OCI-LY1 (cell line): ENCODE data around the gene TOM1L2.

Experiments
- H2AFZ ChIP-seq: fragments of 200-600 bp; sonication (generic), shearing (Covaris generic); 2 replicates; pipeline ENCODE4 v1.6.0; 2014; ENCODE audit warnings: antibody characterized with exemption, mild to moderate bottlenecking, low read length
- H3F3A ChIP-seq: fragments of 200-600 bp; sonication (generic), shearing (Covaris generic); 2 replicates; pipeline ENCODE4 v1.6.0; 2014; ENCODE audit warnings: mild to moderate bottlenecking, antibody characterized with exemption, low read length, moderate library complexity; ENCODE audit not compliant: insufficient read depth
- H3K27ac ChIP-seq: fragments of 200-600 bp; sonication (generic); 2 replicates; pipeline ENCODE4 v1.5.1; 2014; ENCODE audit warnings: low read length, mixed run types, mild to moderate bottlenecking, low read depth; ENCODE audit not compliant: poor library complexity, severe bottlenecking
- H3K27me3 ChIP-seq: fragments of 200-600 bp; sonication (generic); 2 replicates; pipeline ENCODE4 v1.6.0; 2014; ENCODE audit warnings: antibody characterized with exemption, mild to moderate bottlenecking, low read length, moderate library complexity; ENCODE audit not compliant: insufficient read depth
- H3K36me3 ChIP-seq: fragments of 200-600 bp; sonication (generic); 2 replicates; pipeline ENCODE4 v1.6.1; 2014; ENCODE audit warnings: mild to moderate bottlenecking, antibody characterized with exemption, low read length, moderate library complexity, mixed read lengths; ENCODE audit not compliant: insufficient read depth
- H3K4me1 ChIP-seq: fragments of 200-600 bp; sonication (generic); 2 replicates; pipeline ENCODE4 v1.5.1; 2014; ENCODE audit warnings: mild to moderate bottlenecking, low read length, moderate library complexity; ENCODE audit not compliant: insufficient read depth, severe bottlenecking
- H3K4me2 ChIP-seq: fragments of 200-600 bp; sonication (generic), shearing (Covaris generic); 2 replicates; pipeline ENCODE4 v1.6.1; 2014; ENCODE audit warnings: low read length
- H3K4me3 ChIP-seq: fragments of 200-600 bp; sonication (generic); 2 replicates; pipeline ENCODE4 v1.5.1; 2014; ENCODE audit warnings: low read length, low read depth, mild to moderate bottlenecking, mixed read lengths; ENCODE audit not compliant: poor library complexity, severe bottlenecking
- H3K79me2 ChIP-seq: fragments of 200-600 bp; shearing (Covaris generic); 2 replicates; pipeline ENCODE4 v1.6.1; 2016; ENCODE audit warnings: mixed run types, low read length, mixed read lengths; ENCODE audit not compliant: insufficient read depth
- H3K9ac ChIP-seq: fragments of 200-600 bp; sonication (generic), shearing (Covaris generic); 2 replicates; pipeline ENCODE4 v1.6.1; 2014; ENCODE audit warnings: mild to moderate bottlenecking, low read length, mixed read lengths
- H3K9me2 ChIP-seq: fragments of 200-600 bp; sonication (generic), shearing (Covaris generic); 2 replicates; pipeline ENCODE4 v1.6.1; 2014; ENCODE audit warnings: low read depth, mild to moderate bottlenecking, low read length, mixed read lengths
- H3K9me3 ChIP-seq: fragments of 200-600 bp; shearing (Covaris generic); 2 replicates; pipeline ENCODE4 v1.6.1; 2014; ENCODE audit warnings: low read length, mixed read lengths
- H4K20me1 ChIP-seq: fragments of 200-600 bp; sonication (generic), shearing (Covaris generic); 2 replicates; pipeline ENCODE4 v1.6.0; 2016; ENCODE audit warnings: mild to moderate bottlenecking, low read length; ENCODE audit not compliant: insufficient read depth
- CTCF ChIP-seq: fragments of 200-600 bp; sonication (generic), shearing (Covaris generic); IDR thresholded peaks from 2 replicates; pipeline ENCODE4 v1.5.1; 2017; ENCODE audit warnings: mild to moderate bottlenecking, antibody characterized with exemption, low read length, moderate library complexity, mixed read lengths
- EZH2 ChIP-seq: fragments of 200-600 bp; sonication (generic), shearing (Covaris generic); IDR thresholded peaks from 2 replicates; pipeline ENCODE4 v1.8.0; 2017; ENCODE audit warnings: borderline replicate concordance, mixed run types, mild to moderate bottlenecking, antibody characterized with exemption, low read length, moderate library complexity, mixed read lengths

Gene TOM1L2

GRCh38 chr17:17826942-17827785, 145.0 kb downstream of the TOM1L2 start:
- Histone ChIP-seq H3K4me3 (no peak overlapping the region), H3K9ac (no peak overlapping the region; the same call in 1 of the 2 replicates), H3K36me3 (peaks cover 13% of the 10 kb centered on the region; the same call in 1 of the 2 replicates), H3K27ac (peak overlapping the region; percentile 98), H3K9me2 (no peaks in the 10 kb centered on the region), H3K4me2 (no peak overlapping the region; the same call in 1 of the 2 replicates), H3K9me3 (no peaks in the 10 kb centered on the region), H3F3A (no peaks in the 10 kb centered on the region), H3K4me1 (peaks cover 82% of the 10 kb centered on the region), H3K27me3 (no peaks in the 10 kb centered on the region), H4K20me1 (no peaks in the 10 kb centered on the region), H3K79me2 (peaks cover 8% of the 10 kb centered on the region; the same call in 1 of the 2 replicates), H2AFZ (no peak overlapping the region)
- TF ChIP-seq CTCF (no peak), EZH2 (no peak)

GRCh38 chr17:17826342-17826713, 145.9 kb downstream of the TOM1L2 start:
- peaks cover 8% of the 10 kb centered on the region; the same call in 1 of the 2 replicates for H3K79me2 ChIP-seq
- no peaks in the 10 kb centered on the region for H3F3A ChIP-seq
- TF ChIP-seq EZH2 = no peak
- TF ChIP-seq CTCF = no peak
- H3K4me2 ChIP-seq = no peak overlapping the region; the same call in 1 of the 2 replicates
- no peaks in the 10 kb centered on the region for H3K27me3 ChIP-seq
- no peak overlapping the region for H3K4me3 ChIP-seq
- H2AFZ ChIP-seq = no peak overlapping the region
- peaks cover 13% of the 10 kb centered on the region; the same call in 1 of the 2 replicates for H3K36me3 ChIP-seq
- no peaks in the 10 kb centered on the region for H3K9me3 ChIP-seq
- no peaks in the 10 kb centered on the region for H4K20me1 ChIP-seq
- no peak overlapping the region; the same call in 1 of the 2 replicates for H3K9ac ChIP-seq
- no peaks in the 10 kb centered on the region for H3K9me2 ChIP-seq
- H3K4me1 ChIP-seq = peaks cover 90% of the 10 kb centered on the region
- H3K27ac ChIP-seq = peak overlapping the region; percentile 98

- no peaks in the 10 kb centered on the region for H3K9me3 ChIP-seq
- no peaks in the 10 kb centered on the region for H3F3A ChIP-seq
- no peaks in the 10 kb centered on the region for H4K20me1 ChIP-seq
- H3K27ac ChIP-seq = peak overlapping the region; percentile 98
- H3K4me1 ChIP-seq = peaks cover 95% of the 10 kb centered on the region
- peaks cover 5% of the 10 kb centered on the region; the same call in 1 of the 2 replicates for H3K79me2 ChIP-seq
- H3K9me2 ChIP-seq = no peaks in the 10 kb centered on the region
- H3K9ac ChIP-seq = peak overlapping the region; percentile 82; the same call in 1 of the 2 replicates
- TF ChIP-seq EZH2 = no peak
- no peak for TF ChIP-seq CTCF
- no peaks in the 10 kb centered on the region for H3K27me3 ChIP-seq
- peaks cover 13% of the 10 kb centered on the region; the same call in 1 of the 2 replicates for H3K36me3 ChIP-seq
- H3K4me2 ChIP-seq = peak overlapping the region; percentile 96; the same call in 1 of the 2 replicates
- H3K4me3 ChIP-seq = no peak overlapping the region
- H2AFZ ChIP-seq = no peak overlapping the region
Observed at GRCh38 chr17:17824783-17825614, 147.2 kb downstream of the TOM1L2 start.
